GM23338 (cell line): Measurements from ENCODE around the gene MYO5B. TPM values are rescaled to one million over a fixed set of nuclear protein-coding genes. Genes with fewer than 3 reads are reported as not detected.

ENCODE experiments used
- ATAC-seq: fragments of 200-7000 bp; cut with Tn5 transposase; 3 replicates; pipeline ENCODE4 v1.9.1; 2020
- DNase-seq: peaks from one replicate; pipeline ENCODE4 v3.0.0-alpha.2; 2015; ENCODE audit warnings: low spot score
- H2AFZ ChIP-seq: fragments of 200-600 bp; sonication (generic); 2 replicates; pipeline ENCODE4 v1.8.0; 2016; ENCODE audit warnings: antibody characterized with exemption, mild to moderate bottlenecking, moderate library complexity
- H3F3A ChIP-seq: fragments of 200-600 bp; sonication (generic); replicated peaks from 2 replicates; pipeline ENCODE4 v1.8.0; 2017; ENCODE audit warnings: antibody characterized with exemption, mixed run types, low read depth
- H3K27ac ChIP-seq: fragments of 200-600 bp; sonication (generic); 2 replicates; pipeline ENCODE4 v1.6.1; 2016; ENCODE audit warnings: low read depth
- H3K27me3 ChIP-seq: fragments of 200-600 bp; sonication (generic); 2 replicates; pipeline ENCODE4 v1.8.0; 2016; ENCODE audit warnings: mild to moderate bottlenecking, mixed run types, moderate library complexity; ENCODE audit not compliant: insufficient read depth
- H3K36me3 ChIP-seq: fragments of 200-600 bp; sonication (generic); 2 replicates; pipeline ENCODE4 v1.8.0; 2016; ENCODE audit warnings: mild to moderate bottlenecking; ENCODE audit not compliant: insufficient read depth
- H3K4me1 ChIP-seq: fragments of 200-600 bp; sonication (generic); 2 replicates; pipeline ENCODE4 v1.8.0; 2016; ENCODE audit warnings: mild to moderate bottlenecking, moderate library complexity; ENCODE audit not compliant: insufficient read depth
- H3K4me2 ChIP-seq: fragments of 200-600 bp; sonication (generic); 2 replicates; pipeline ENCODE4 v1.7.1; 2017; ENCODE audit warnings: mixed run types
- H3K4me3 ChIP-seq: fragments of 200-600 bp; sonication (generic); 2 replicates; pipeline ENCODE4 v1.6.1; 2016; ENCODE audit warnings: mixed run types
- H3K79me2 ChIP-seq: fragments of 200-600 bp; sonication (generic); replicated peaks from 2 replicates; pipeline ENCODE4 v1.8.0; 2017; ENCODE audit warnings: mild to moderate bottlenecking; ENCODE audit not compliant: insufficient read depth
- H3K9me2 ChIP-seq: fragments of 200-600 bp; sonication (generic); 2 replicates; pipeline ENCODE4 v1.8.0; 2017; ENCODE audit not compliant: insufficient read depth
- H4K20me1 ChIP-seq: fragments of 200-600 bp; sonication (generic); replicated peaks from 2 replicates; pipeline ENCODE4 v1.8.0; 2017; ENCODE audit warnings: mild to moderate bottlenecking; ENCODE audit not compliant: insufficient read depth
- H3K27ac Mint-ChIP-seq: 2 replicates; pipeline ENCODE4 v1.8.0; 2020; ENCODE audit warnings: inconsistent platforms, mild to moderate bottlenecking, moderate library complexity, mixed read lengths
- H3K27me3 Mint-ChIP-seq: 3 replicates; pipeline ENCODE4 v1.8.0; 2022; ENCODE audit warnings: low read depth, mild to moderate bottlenecking, moderate library complexity, mixed read lengths, inconsistent platforms; ENCODE audit not compliant: insufficient read depth, poor library complexity
- H3K36me3 Mint-ChIP-seq: 3 replicates; pipeline ENCODE4 v1.8.0; 2021; ENCODE audit warnings: low read depth, mild to moderate bottlenecking, inconsistent platforms, moderate library complexity, mixed read lengths
- H3K4me1 Mint-ChIP-seq: 3 replicates; pipeline ENCODE4 v1.8.0; 2020; ENCODE audit warnings: mild to moderate bottlenecking, inconsistent platforms, mixed read lengths
- H3K4me3 Mint-ChIP-seq: 3 replicates; pipeline ENCODE4 v1.8.0; 2021; ENCODE audit warnings: moderate library complexity, mild to moderate bottlenecking, inconsistent platforms, mixed read lengths
- H3K9me3 Mint-ChIP-seq: 3 replicates; pipeline ENCODE4 v1.8.0; 2020; ENCODE audit warnings: moderate library complexity, mild to moderate bottlenecking, inconsistent platforms, mixed read lengths
- CREB1 ChIP-seq: fragments of 250-450 bp; sonication (Bioruptor Pico); IDR thresholded peaks from 2 replicates; pipeline ENCODE4 v1.5.0; 2020; ENCODE audit warnings: low read depth, mild to moderate bottlenecking, moderate library complexity
- EZH2 ChIP-seq: fragments of 200-600 bp; sonication (generic); IDR thresholded peaks from one replicate; pipeline ENCODE4 v1.8.0; 2017; ENCODE audit warnings: antibody characterized with exemption, mild to moderate bottlenecking, low read depth; ENCODE audit not compliant: unreplicated experiment
- EZH2phosphoT487 ChIP-seq: fragments of 200-600 bp; sonication (generic); IDR thresholded peaks from one replicate; pipeline ENCODE4 v1.8.1; 2018; ENCODE audit warnings: antibody characterized with exemption; ENCODE audit not compliant: unreplicated experiment
- JUNB ChIP-seq: IDR thresholded peaks from one replicate; pipeline ENCODE4 v1.6.1; 2016; ENCODE audit warnings: antibody characterized with exemption; ENCODE audit not compliant: unreplicated experiment
- NANOG ChIP-seq: IDR thresholded peaks from 2 replicates; pipeline ENCODE4 v1.6.1; 2016; ENCODE audit warnings: antibody characterized with exemption, borderline replicate concordance
- POLR2AphosphoS5 ChIP-seq: IDR thresholded peaks from 2 replicates; pipeline ENCODE4 v1.6.1; 2016; ENCODE audit warnings: antibody characterized with exemption, low read depth
- STAT1 ChIP-seq: IDR thresholded peaks from one replicate; pipeline ENCODE4 v1.6.1; 2016; ENCODE audit warnings: antibody characterized with exemption; ENCODE audit not compliant: unreplicated experiment
- ZNF114 ChIP-seq: fragments of 250-450 bp; sonication (Bioruptor Pico); IDR thresholded peaks from 2 replicates; pipeline ENCODE4 v1.5.0; 2020; ENCODE audit warnings: mild to moderate bottlenecking, moderate library complexity
- ZNF331 ChIP-seq: fragments of 250-450 bp; sonication (Bioruptor Pico); IDR thresholded peaks from 2 replicates; pipeline ENCODE4 v1.5.0; 2020; ENCODE audit warnings: low read depth, mild to moderate bottlenecking, moderate library complexity
- polyA plus RNA-seq: library from polyadenylated mRNA; unstranded; fragments of >200 nt; fragmentation: Nextera tagmentation; extraction: Ambion mirVana; gene quantifications from 2 replicates; pipeline ENCODE4 v1.2.1, GENCODE V29; 2016
- total RNA-seq: library from RNA; depleted of rRNA; stranded (reverse); fragments of >200 nt; shearing (Covaris generic); gene quantifications from 2 replicates; pipeline ENCODE4 v1.2.3, GENCODE V29; 2014
- TF ChIP-seq, protein P1 (sequence below), 2 experiments: fragments of 200-600 bp in 1 of 2; sonication (generic) in 1 of 2; conservative IDR thresholded peaks; 2 replicates each; pipeline versions ENCODE4 v1.5.1 to v1.6.1; 2016 to 2017; ENCODE audit warnings: antibody characterized with exemption in 2 of 2, low read depth in 2 of 2, mild to moderate bottlenecking in 2 of 2, moderate library complexity in 1 of 2
- TF ChIP-seq, protein P2 (sequence below): fragments of 250-450 bp; sonication (Bioruptor Pico); IDR thresholded peaks from 2 replicates; pipeline ENCODE4 v1.5.0; 2020; ENCODE audit warnings: mild to moderate bottlenecking, moderate library complexity
- TF ChIP-seq, protein P3 (sequence below): IDR thresholded peaks from one replicate; pipeline ENCODE4 v1.6.1; 2018; ENCODE audit warnings: antibody characterized with exemption; ENCODE audit not compliant: unreplicated experiment
- TF ChIP-seq, protein P4 (sequence below): IDR thresholded peaks from 2 replicates; pipeline ENCODE4 v1.6.1; 2016; ENCODE audit warnings: antibody characterized with exemption

MYO5B gene
- total and polyA plus RNA-seq, 2 experiments from 2014 or later, result 3.2 to 19.1 TPM

DNA sequence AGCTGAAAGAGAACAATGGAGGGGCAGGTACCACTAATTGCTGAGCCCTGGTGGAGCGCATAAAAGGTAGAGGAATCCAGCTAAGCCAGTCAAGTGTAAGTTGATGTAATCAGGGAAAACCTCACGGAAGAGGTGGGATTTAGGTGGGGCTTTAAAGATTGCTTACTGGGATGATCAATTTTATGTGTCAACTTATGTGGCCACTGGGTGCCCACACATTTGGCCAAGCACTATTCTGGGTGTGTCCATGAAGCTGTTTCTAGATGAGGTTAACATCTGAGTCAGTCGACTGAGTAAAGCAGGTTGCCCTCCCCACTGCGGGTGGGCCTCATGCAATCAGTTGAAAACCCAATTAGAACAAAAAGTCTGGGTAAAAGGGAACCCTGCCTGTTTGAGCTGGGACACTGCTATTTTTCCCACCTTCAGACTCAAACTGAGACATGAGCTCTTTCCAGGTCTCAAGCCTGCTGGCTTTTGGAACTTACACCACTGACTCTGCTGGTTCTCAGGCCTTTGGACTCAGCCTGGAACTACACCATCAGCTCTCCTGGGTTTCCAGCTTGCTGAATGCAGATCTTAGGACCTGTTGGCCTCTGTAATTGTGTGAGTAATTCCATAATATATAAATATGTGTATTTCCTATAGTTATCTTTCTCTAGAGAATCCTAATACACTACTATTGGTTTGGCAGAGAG lies 67.3 kb downstream of the MYO5B start:
- Histone ChIP-seq H3K9me2 (no peaks in the 10 kb centered on the region), H3K27ac (no peak overlapping the region), H2AFZ (no peak overlapping the region), H3K4me1 (peaks cover 29% of the 10 kb centered on the region), H3K27me3 (no peaks in the 10 kb centered on the region), H3K79me2 (no peaks in the 10 kb centered on the region), H3K36me3 (no peaks in the 10 kb centered on the region), H4K20me1 (no peaks in the 10 kb centered on the region), H3K4me3 (no peak overlapping the region), H3K4me2 (no peak overlapping the region), H3F3A (no peaks in the 10 kb centered on the region)
- TF ChIP-seq, protein P1, sequence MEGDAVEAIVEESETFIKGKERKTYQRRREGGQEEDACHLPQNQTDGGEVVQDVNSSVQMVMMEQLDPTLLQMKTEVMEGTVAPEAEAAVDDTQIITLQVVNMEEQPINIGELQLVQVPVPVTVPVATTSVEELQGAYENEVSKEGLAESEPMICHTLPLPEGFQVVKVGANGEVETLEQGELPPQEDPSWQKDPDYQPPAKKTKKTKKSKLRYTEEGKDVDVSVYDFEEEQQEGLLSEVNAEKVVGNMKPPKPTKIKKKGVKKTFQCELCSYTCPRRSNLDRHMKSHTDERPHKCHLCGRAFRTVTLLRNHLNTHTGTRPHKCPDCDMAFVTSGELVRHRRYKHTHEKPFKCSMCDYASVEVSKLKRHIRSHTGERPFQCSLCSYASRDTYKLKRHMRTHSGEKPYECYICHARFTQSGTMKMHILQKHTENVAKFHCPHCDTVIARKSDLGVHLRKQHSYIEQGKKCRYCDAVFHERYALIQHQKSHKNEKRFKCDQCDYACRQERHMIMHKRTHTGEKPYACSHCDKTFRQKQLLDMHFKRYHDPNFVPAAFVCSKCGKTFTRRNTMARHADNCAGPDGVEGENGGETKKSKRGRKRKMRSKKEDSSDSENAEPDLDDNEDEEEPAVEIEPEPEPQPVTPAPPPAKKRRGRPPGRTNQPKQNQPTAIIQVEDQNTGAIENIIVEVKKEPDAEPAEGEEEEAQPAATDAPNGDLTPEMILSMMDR (conservative IDR thresholded peaks at IDR 0.05; ENCODE audit: low read depth in 2 of 2), result no peak
- TF ChIP-seq EZH2phosphoT487 (no peak), NANOG (no peak), EZH2 (no peak), ZNF114 (CRISPR knock-in tag) (no peak), JUNB (no peak), CREB1 (CRISPR knock-in tag) (no peak), POLR2AphosphoS5 (no peak), ZNF331 (no peak), STAT1 (no peak)
- TF ChIP-seq, protein P2, sequence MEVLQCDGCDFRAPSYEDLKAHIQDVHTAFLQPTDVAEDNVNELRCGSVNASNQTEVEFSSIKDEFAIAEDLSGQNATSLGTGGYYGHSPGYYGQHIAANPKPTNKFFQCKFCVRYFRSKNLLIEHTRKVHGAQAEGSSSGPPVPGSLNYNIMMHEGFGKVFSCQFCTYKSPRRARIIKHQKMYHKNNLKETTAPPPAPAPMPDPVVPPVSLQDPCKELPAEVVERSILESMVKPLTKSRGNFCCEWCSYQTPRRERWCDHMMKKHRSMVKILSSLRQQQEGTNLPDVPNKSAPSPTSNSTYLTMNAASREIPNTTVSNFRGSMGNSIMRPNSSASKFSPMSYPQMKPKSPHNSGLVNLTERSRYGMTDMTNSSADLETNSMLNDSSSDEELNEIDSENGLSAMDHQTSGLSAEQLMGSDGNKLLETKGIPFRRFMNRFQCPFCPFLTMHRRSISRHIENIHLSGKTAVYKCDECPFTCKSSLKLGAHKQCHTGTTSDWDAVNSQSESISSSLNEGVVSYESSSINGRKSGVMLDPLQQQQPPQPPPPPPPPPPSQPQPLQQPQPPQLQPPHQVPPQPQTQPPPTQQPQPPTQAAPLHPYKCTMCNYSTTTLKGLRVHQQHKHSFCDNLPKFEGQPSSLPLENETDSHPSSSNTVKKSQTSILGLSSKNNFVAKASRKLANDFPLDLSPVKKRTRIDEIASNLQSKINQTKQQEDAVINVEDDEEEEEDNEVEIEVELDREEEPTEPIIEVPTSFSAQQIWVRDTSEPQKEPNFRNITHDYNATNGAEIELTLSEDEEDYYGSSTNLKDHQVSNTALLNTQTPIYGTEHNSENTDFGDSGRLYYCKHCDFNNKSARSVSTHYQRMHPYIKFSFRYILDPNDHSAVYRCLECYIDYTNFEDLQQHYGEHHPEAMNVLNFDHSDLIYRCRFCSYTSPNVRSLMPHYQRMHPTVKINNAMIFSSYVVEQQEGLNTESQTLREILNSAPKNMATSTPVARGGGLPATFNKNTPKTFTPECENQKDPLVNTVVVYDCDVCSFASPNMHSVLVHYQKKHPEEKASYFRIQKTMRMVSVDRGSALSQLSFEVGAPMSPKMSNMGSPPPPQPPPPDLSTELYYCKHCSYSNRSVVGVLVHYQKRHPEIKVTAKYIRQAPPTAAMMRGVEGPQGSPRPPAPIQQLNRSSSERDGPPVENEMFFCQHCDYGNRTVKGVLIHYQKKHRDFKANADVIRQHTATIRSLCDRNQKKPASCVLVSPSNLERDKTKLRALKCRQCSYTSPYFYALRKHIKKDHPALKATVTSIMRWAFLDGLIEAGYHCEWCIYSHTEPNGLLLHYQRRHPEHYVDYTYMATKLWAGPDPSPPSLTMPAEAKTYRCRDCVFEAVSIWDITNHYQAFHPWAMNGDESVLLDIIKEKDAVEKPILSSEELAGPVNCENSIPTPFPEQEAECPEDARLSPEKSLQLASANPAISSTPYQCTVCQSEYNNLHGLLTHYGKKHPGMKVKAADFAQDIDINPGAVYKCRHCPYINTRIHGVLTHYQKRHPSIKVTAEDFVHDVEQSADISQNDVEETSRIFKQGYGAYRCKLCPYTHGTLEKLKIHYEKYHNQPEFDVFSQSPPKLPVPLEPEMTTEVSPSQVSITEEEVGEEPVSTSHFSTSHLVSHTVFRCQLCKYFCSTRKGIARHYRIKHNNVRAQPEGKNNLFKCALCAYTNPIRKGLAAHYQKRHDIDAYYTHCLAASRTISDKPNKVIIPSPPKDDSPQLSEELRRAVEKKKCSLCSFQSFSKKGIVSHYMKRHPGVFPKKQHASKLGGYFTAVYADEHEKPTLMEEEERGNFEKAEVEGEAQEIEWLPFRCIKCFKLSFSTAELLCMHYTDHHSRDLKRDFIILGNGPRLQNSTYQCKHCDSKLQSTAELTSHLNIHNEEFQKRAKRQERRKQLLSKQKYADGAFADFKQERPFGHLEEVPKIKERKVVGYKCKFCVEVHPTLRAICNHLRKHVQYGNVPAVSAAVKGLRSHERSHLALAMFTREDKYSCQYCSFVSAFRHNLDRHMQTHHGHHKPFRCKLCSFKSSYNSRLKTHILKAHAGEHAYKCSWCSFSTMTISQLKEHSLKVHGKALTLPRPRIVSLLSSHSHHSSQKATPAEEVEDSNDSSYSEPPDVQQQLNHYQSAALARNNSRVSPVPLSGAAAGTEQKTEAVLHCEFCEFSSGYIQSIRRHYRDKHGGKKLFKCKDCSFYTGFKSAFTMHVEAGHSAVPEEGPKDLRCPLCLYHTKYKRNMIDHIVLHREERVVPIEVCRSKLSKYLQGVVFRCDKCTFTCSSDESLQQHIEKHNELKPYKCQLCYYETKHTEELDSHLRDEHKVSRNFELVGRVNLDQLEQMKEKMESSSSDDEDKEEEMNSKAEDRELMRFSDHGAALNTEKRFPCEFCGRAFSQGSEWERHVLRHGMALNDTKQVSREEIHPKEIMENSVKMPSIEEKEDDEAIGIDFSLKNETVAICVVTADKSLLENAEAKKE (CRISPR knock-in tag), result no peak
- TF ChIP-seq, protein P3, sequence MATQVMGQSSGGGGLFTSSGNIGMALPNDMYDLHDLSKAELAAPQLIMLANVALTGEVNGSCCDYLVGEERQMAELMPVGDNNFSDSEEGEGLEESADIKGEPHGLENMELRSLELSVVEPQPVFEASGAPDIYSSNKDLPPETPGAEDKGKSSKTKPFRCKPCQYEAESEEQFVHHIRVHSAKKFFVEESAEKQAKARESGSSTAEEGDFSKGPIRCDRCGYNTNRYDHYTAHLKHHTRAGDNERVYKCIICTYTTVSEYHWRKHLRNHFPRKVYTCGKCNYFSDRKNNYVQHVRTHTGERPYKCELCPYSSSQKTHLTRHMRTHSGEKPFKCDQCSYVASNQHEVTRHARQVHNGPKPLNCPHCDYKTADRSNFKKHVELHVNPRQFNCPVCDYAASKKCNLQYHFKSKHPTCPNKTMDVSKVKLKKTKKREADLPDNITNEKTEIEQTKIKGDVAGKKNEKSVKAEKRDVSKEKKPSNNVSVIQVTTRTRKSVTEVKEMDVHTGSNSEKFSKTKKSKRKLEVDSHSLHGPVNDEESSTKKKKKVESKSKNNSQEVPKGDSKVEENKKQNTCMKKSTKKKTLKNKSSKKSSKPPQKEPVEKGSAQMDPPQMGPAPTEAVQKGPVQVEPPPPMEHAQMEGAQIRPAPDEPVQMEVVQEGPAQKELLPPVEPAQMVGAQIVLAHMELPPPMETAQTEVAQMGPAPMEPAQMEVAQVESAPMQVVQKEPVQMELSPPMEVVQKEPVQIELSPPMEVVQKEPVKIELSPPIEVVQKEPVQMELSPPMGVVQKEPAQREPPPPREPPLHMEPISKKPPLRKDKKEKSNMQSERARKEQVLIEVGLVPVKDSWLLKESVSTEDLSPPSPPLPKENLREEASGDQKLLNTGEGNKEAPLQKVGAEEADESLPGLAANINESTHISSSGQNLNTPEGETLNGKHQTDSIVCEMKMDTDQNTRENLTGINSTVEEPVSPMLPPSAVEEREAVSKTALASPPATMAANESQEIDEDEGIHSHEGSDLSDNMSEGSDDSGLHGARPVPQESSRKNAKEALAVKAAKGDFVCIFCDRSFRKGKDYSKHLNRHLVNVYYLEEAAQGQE, result no peak
- TF ChIP-seq, protein P4, sequence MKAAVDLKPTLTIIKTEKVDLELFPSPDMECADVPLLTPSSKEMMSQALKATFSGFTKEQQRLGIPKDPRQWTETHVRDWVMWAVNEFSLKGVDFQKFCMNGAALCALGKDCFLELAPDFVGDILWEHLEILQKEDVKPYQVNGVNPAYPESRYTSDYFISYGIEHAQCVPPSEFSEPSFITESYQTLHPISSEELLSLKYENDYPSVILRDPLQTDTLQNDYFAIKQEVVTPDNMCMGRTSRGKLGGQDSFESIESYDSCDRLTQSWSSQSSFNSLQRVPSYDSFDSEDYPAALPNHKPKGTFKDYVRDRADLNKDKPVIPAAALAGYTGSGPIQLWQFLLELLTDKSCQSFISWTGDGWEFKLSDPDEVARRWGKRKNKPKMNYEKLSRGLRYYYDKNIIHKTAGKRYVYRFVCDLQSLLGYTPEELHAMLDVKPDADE, result no peak
- Mint-ChIP-seq H3K27me3 (peaks cover 5% of the 10 kb centered on the region), H3K27ac (no peak overlapping the region), H3K9me3 (no peaks in the 10 kb centered on the region), H3K36me3 (no peaks in the 10 kb centered on the region), H3K4me1 (peaks cover 54% of the 10 kb centered on the region), H3K4me3 (no peak overlapping the region)
- DNase-seq (no peak), ATAC-seq (no peak)
